Measurements from ENCODE around the gene RIMS4.

RIMS4 gene

DNA sequence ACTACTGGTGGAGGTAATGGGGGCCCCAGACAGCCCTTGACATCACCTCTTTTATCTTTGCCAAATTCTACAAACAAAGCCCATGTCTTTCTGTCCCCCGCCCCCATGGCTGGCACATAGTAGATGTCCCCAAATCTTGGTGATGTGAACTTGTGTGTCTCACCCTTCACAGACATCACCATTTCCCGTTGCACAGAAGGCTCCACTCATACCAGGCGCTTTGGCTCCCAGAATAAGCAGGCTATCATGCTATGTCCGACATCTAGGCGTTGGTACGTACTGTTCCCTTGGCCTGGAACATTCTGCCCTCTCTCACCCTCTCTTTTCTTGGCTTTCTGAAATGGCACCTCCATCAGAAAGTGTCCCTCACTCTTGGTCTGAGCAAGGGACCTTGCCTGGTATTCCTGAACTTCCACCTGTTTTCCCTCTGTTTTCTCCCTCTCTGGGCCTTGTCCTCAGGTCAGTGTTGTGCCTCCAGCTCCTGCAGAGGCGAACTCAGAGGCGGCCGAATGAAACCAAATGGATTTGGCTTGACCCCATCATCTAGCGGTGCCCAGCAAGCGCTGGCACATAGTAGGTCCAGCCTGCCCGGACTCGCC is 96.1 kb downstream of the RIMS4 start:
- H3K36me3 ChIP-seq (ENCODE audit: insufficient read depth, low read length): no peaks in the 10 kb centered on the region
- H3K9me3 ChIP-seq (replicated peaks; ENCODE audit: low read length): no peaks in the 10 kb centered on the region
- H3K9ac ChIP-seq (ENCODE audit: low read depth, low read length): no peak overlapping the region
- H3K4me3 ChIP-seq (ENCODE audit: low read length): no peak overlapping the region
- H3K27me3 ChIP-seq (ENCODE audit: control insufficient read depth, insufficient read depth, low read length): peaks cover 18% of the 10 kb centered on the region
- H3K4me2 ChIP-seq (ENCODE audit: low read length): peak overlapping the region; percentile 62
- peaks cover 31% of the 10 kb centered on the region for H3K4me1 ChIP-seq (ENCODE audit: control insufficient read depth, insufficient read depth, low read length)

- H3K27me3 ChIP-seq (ENCODE audit: control insufficient read depth, insufficient read depth, low read length): peaks cover 10% of the 10 kb centered on the region
- H3K4me1 ChIP-seq (ENCODE audit: control insufficient read depth, insufficient read depth, low read length): peaks cover 30% of the 10 kb centered on the region
- no peak overlapping the region for H3K9ac ChIP-seq (ENCODE audit: low read depth, low read length)
- no peaks in the 10 kb centered on the region for H3K36me3 ChIP-seq (ENCODE audit: insufficient read depth, low read length)
- no peaks in the 10 kb centered on the region for H3K9me3 ChIP-seq (replicated peaks; ENCODE audit: low read length)
- H3K4me2 ChIP-seq (ENCODE audit: low read length): no peak overlapping the region
- no peak overlapping the region for H3K4me3 ChIP-seq (ENCODE audit: low read length)
These were observed 99.1 kb downstream of the RIMS4 start for GRCh38 chr20:44711237-44711636.

DNA sequence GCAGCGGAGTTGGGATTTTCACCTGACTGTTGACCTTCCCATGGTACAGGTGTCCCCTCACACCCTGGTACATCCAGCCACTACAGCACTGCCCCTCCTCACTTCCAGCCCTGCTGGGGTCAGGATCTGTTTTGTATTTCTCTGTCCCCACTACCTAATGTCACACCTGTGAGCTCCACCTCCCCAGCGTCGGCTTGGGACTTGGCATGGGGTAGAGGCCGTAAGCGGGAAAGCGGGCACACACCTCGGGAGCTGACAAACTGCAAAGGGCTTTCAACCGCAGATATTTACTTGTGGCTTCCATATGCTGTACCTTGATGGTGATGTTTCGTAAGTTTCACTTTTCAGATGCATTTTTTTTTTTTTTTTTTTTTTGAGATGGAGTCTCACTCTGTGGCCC is 100.5 kb downstream of the RIMS4 start:
- Histone ChIP-seq H3K4me3 (ENCODE audit: low read length) (no peak overlapping the region), H3K9ac (ENCODE audit: low read depth, low read length) (no peak overlapping the region), H3K4me2 (ENCODE audit: low read length) (no peak overlapping the region), H3K27me3 (ENCODE audit: control insufficient read depth, insufficient read depth, low read length) (peaks cover 4% of the 10 kb centered on the region), H3K36me3 (ENCODE audit: insufficient read depth, low read length) (no peaks in the 10 kb centered on the region), H3K4me1 (ENCODE audit: control insufficient read depth, insufficient read depth, low read length) (peaks cover 21% of the 10 kb centered on the region), H3K9me3 (replicated peaks; ENCODE audit: low read length) (no peaks in the 10 kb centered on the region)

DNA sequence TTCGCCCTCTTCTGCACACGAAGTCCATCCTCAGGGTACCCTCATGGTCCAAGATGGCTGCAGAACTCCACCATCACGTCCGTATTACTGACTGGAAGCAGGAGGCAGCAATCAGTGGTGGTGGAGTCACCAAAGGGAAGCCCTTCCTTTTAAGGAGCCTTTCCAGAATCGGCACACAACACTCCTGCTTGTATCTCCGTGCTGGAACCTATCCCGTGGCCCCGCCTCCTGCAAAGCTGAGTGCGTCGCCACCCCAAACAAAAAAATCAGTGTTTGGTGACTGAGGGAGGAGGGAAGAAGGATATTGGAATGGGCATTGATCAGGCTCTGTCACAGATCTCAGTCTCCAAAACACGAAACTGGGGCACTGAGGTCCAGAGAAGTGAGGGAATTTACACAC is 101.0 kb downstream of the RIMS4 start:
- no peak overlapping the region for H3K4me2 ChIP-seq (ENCODE audit: low read length)
- no peaks in the 10 kb centered on the region for H3K9me3 ChIP-seq (replicated peaks; ENCODE audit: low read length)
- H3K9ac ChIP-seq (ENCODE audit: low read depth, low read length): no peak overlapping the region
- H3K36me3 ChIP-seq (ENCODE audit: insufficient read depth, low read length): no peaks in the 10 kb centered on the region
- H3K4me1 ChIP-seq (ENCODE audit: control insufficient read depth, insufficient read depth, low read length): peaks cover 21% of the 10 kb centered on the region
- no peak overlapping the region for H3K4me3 ChIP-seq (ENCODE audit: low read length)
- H3K27me3 ChIP-seq (ENCODE audit: control insufficient read depth, insufficient read depth, low read length): peaks cover 4% of the 10 kb centered on the region

DNA sequence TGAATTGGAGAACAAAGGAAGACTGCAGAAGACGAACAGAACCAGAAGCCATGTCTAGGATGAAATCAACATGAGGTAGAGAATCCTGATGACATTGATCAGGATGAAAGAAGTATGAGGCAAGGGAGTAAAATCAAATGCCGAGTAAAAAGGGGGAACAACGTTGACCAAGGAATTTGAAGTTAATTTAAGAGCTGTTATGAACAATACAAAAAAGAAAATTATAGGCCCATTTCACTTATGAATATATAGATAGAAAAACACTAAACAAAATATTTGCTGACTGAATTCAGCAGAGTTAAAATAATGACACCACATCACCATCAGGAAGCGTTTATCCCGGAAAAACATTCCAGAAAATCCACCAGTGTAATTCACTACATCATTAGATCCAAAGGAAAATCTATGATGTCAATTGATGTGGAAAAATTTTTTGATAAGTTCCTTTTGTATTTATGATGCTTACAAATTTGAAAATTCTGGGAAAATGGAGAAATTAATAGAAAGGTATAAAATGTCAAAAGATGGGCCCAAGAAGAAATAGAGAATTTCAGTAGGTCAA is 103.2 kb downstream of the RIMS4 start:
- H3K9me3 ChIP-seq (replicated peaks; ENCODE audit: low read length): no peaks in the 10 kb centered on the region
- H3K9ac ChIP-seq (ENCODE audit: low read depth, low read length): no peak overlapping the region
- H3K27me3 ChIP-seq (ENCODE audit: control insufficient read depth, insufficient read depth, low read length): peaks cover 4% of the 10 kb centered on the region
- H3K36me3 ChIP-seq (ENCODE audit: insufficient read depth, low read length): no peaks in the 10 kb centered on the region
- no peak overlapping the region for H3K4me2 ChIP-seq (ENCODE audit: low read length)
- H3K4me1 ChIP-seq (ENCODE audit: control insufficient read depth, insufficient read depth, low read length): peaks cover 37% of the 10 kb centered on the region
- no peak overlapping the region for H3K4me3 ChIP-seq (ENCODE audit: low read length)

- Histone ChIP-seq H3K4me2 (ENCODE audit: low read length) (peak overlapping the region; percentile 1), H3K9ac (ENCODE audit: low read depth, low read length) (no peak overlapping the region), H3K36me3 (ENCODE audit: insufficient read depth, low read length) (no peaks in the 10 kb centered on the region), H3K27me3 (ENCODE audit: control insufficient read depth, insufficient read depth, low read length) (peaks cover 5% of the 10 kb centered on the region), H3K4me3 (ENCODE audit: low read length) (no peak overlapping the region), H3K9me3 (replicated peaks; ENCODE audit: low read length) (no peaks in the 10 kb centered on the region), H3K4me1 (ENCODE audit: control insufficient read depth, insufficient read depth, low read length) (peaks cover 41% of the 10 kb centered on the region)
These were observed 103.9 kb downstream of the RIMS4 start for GRCh38 chr20:44706301-44707017.

DNA sequence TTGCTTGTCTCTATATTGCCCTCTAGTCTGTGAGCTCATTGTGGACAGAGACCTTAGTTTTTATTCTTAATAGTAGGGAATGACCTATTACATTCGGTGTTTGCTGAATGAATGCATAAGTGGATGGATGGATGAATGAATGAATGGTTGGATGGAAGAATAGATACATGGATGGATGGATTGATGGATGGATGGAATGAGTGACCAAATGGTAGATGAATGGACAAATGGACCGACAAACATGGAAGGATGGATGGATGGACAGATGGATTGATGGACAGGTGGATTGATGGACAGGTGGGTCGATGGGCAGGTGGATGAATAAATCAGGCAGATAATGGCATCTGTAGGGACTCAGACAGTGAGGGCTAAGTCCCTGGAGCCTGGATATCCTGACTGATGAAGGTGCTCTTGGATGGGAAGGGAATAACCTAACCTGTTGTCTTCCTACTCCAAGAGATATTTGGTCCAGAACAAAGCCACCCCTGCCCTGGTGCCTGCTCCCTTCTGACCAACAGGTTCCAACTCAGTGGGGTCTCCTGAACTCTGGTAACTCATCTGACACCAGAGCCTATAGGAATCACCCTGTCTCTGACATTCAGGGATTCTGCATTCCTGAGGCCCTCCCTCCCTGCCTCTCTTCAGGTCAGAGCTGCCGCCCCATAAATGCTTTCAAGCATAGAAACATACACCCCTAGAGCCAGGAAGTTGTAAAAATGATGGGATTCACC is 104.8 kb downstream of the RIMS4 start:
- H3K4me1 ChIP-seq (ENCODE audit: control insufficient read depth, insufficient read depth, low read length): peaks cover 47% of the 10 kb centered on the region
- H3K36me3 ChIP-seq (ENCODE audit: insufficient read depth, low read length): no peaks in the 10 kb centered on the region
- H3K9ac ChIP-seq (ENCODE audit: low read depth, low read length): no peak overlapping the region
- H3K9me3 ChIP-seq (replicated peaks; ENCODE audit: low read length): no peaks in the 10 kb centered on the region
- no peak overlapping the region for H3K4me3 ChIP-seq (ENCODE audit: low read length)
- H3K27me3 ChIP-seq (ENCODE audit: control insufficient read depth, insufficient read depth, low read length): peaks cover 6% of the 10 kb centered on the region
- no peak overlapping the region for H3K4me2 ChIP-seq (ENCODE audit: low read length)

- no peak overlapping the region for H3K4me2 ChIP-seq (ENCODE audit: low read length)
- H3K4me1 ChIP-seq (ENCODE audit: control insufficient read depth, insufficient read depth, low read length): peaks cover 47% of the 10 kb centered on the region
- H3K27me3 ChIP-seq (ENCODE audit: control insufficient read depth, insufficient read depth, low read length): peaks cover 6% of the 10 kb centered on the region
These were observed 105.8 kb downstream of the RIMS4 start for GRCh38 chr20:44704551-44704971.

GRCh38 chr20:44703956-44704488 is 106.3 kb downstream of the RIMS4 start:
- H3K4me1 ChIP-seq (ENCODE audit: control insufficient read depth, insufficient read depth, low read length): peaks cover 47% of the 10 kb centered on the region
- no peak overlapping the region for H3K4me2 ChIP-seq (ENCODE audit: low read length)
- peaks cover 6% of the 10 kb centered on the region for H3K27me3 ChIP-seq (ENCODE audit: control insufficient read depth, insufficient read depth, low read length)
- H3K36me3 ChIP-seq (ENCODE audit: insufficient read depth, low read length): no peaks in the 10 kb centered on the region
- no peak overlapping the region for H3K9ac ChIP-seq (ENCODE audit: low read depth, low read length)
- H3K4me3 ChIP-seq (ENCODE audit: low read length): no peak overlapping the region
- H3K9me3 ChIP-seq (replicated peaks; ENCODE audit: low read length): no peaks in the 10 kb centered on the region

More at GRCh38 chr20:44704551-44704971, 105.8 kb downstream of the RIMS4 start:
- H3K4me3 ChIP-seq (ENCODE audit: low read length): no peak overlapping the region
- no peaks in the 10 kb centered on the region for H3K9me3 ChIP-seq (replicated peaks; ENCODE audit: low read length)
- H3K36me3 ChIP-seq (ENCODE audit: insufficient read depth, low read length): no peaks in the 10 kb centered on the region
- no peak overlapping the region for H3K9ac ChIP-seq (ENCODE audit: low read depth, low read length)

DNA sequence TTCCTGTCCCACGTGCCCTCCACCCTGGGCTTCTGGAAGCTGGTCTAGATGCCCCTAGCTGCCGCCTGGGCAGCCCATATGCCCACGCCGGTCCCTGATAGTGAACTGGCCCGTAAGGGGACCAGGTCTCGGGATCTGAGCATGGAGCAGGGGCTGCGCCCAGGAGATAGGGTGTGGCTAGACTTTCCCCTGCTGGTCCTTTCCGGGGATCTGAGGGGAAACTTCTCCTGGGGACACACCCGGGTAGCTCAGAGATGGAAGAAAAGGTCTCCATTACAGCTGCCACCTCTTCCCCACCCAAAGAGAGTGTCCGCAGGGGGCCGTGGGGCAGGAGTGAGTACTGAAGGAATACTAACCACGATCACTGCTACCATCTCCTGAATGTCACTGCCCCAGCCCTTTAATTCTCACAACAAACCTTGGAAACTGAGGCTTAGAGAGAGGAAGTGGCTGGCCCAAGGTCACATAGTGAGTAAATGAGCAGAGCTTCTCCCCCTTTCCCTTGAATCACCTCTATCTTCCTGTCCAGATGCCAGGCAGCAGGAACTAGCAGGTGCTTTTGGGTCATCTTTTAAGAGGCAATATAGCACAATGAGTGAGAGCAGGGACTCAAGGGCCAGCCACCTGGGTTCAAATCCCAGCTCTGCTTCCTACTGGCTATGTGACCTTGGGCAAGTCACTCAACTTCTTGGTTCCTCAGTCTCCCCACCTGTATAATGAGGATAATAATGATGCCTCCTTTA is 107.0 kb downstream of the RIMS4 start:
- peak overlapping the region; percentile 35 for H3K4me2 ChIP-seq (ENCODE audit: low read length)
- peaks cover 6% of the 10 kb centered on the region for H3K27me3 ChIP-seq (ENCODE audit: control insufficient read depth, insufficient read depth, low read length)
- H3K9ac ChIP-seq (ENCODE audit: low read depth, low read length): no peak overlapping the region
- no peaks in the 10 kb centered on the region for H3K36me3 ChIP-seq (ENCODE audit: insufficient read depth, low read length)
- peaks cover 47% of the 10 kb centered on the region for H3K4me1 ChIP-seq (ENCODE audit: control insufficient read depth, insufficient read depth, low read length)
- no peak overlapping the region for H3K4me3 ChIP-seq (ENCODE audit: low read length)
- no peaks in the 10 kb centered on the region for H3K9me3 ChIP-seq (replicated peaks; ENCODE audit: low read length)

- peaks cover 47% of the 10 kb centered on the region for H3K4me1 ChIP-seq (ENCODE audit: control insufficient read depth, insufficient read depth, low read length)
- no peak overlapping the region for H3K4me3 ChIP-seq (ENCODE audit: low read length)
These were observed 107.6 kb downstream of the RIMS4 start for GRCh38 chr20:44702776-44703175.

More at GRCh38 chr20:44702776-44703175, 107.6 kb downstream of the RIMS4 start:
- Histone ChIP-seq H3K27me3 (ENCODE audit: control insufficient read depth, insufficient read depth, low read length) (peaks cover 6% of the 10 kb centered on the region), H3K9me3 (replicated peaks; ENCODE audit: low read length) (no peaks in the 10 kb centered on the region), H3K36me3 (ENCODE audit: insufficient read depth, low read length) (no peaks in the 10 kb centered on the region), H3K4me2 (ENCODE audit: low read length) (peak overlapping the region; percentile 35), H3K9ac (ENCODE audit: low read depth, low read length) (no peak overlapping the region)

Measured in skeletal muscle satellite cell (primary cell).